DND-41 (cell line): ENCODE results near the gene ZNF530.

ENCODE experiments used
- EZH2 ChIP-seq: IDR thresholded peaks from 3 replicates; pipeline ENCODE4 v1.6.1; 2012; ENCODE audit warnings: borderline replicate concordance, low read depth, mild to moderate bottlenecking, moderate library complexity, low read length, inconsistent platforms; ENCODE audit not compliant: severe bottlenecking
- TF ChIP-seq, protein P1 (sequence below): IDR thresholded peaks from 2 replicates; pipeline ENCODE4 v1.5.1; 2012; ENCODE audit warnings: borderline replicate concordance, low read length, moderate library complexity, mild to moderate bottlenecking; ENCODE audit not compliant: poor library complexity, severe bottlenecking; ENCODE audit errors: extremely low read depth

DNA sequence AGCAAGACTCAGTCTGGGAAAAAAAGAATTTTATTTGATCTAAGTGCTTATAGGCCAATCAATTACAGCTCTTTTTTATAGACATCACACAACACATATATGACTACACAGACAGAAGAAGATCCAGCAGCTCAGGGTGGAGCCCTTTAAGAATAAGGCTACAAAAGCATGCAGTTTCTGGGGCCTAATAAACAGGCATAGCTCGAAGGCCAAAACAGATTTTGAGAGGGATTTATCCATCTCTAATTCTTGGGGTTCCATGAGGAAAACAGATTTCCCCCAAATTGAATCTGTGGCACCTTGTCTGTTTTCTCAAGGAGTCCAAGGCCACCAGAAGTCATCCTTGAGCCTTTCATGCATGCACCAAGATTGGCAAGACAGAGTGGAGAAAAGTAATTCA lies 36.1 kb upstream of the ZNF530 start:
- TF ChIP-seq, protein P1, sequence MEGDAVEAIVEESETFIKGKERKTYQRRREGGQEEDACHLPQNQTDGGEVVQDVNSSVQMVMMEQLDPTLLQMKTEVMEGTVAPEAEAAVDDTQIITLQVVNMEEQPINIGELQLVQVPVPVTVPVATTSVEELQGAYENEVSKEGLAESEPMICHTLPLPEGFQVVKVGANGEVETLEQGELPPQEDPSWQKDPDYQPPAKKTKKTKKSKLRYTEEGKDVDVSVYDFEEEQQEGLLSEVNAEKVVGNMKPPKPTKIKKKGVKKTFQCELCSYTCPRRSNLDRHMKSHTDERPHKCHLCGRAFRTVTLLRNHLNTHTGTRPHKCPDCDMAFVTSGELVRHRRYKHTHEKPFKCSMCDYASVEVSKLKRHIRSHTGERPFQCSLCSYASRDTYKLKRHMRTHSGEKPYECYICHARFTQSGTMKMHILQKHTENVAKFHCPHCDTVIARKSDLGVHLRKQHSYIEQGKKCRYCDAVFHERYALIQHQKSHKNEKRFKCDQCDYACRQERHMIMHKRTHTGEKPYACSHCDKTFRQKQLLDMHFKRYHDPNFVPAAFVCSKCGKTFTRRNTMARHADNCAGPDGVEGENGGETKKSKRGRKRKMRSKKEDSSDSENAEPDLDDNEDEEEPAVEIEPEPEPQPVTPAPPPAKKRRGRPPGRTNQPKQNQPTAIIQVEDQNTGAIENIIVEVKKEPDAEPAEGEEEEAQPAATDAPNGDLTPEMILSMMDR, result no peak
- no peak for TF ChIP-seq EZH2
